Measurements from ENCODE around the gene C1RL.

The C1RL gene

DNA sequence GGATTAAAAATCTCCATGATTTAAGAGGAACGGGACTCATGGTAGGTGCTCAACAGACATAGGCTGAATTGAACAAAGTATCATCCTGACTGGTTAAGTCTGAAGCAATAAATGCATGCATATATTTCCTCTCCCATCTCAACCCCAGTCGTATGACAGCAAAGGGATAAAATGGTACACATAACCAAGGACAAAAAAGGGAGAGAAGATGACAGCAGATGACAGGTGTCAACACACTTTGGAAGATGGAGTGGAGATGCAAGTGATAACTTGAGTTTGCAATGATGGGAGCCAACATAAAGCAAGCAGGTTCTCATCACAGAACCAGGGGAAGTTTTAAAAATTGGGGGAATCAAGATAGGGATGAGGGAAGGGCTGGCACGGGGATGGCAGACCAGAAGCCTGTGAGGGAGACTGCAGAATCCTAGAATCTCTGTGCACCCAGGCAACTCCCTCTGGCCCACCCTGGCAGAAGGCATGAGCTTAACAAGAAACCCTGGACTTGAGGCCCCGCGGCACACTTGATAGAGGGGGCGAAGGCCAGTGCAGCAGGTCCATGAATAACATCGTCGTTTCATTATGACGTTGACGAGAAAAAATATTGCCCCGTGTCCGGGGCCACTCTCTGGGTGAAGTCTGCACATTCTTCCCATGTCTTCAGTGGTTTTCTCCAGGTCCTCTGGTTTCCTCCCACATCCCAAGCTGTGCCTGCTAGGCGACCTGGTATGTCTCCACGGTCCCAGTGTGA is 5.0 kb downstream of the C1RL start:
- peaks cover 4 to 69% (median 42%) of the 10 kb centered on the region in 11 experiments; a peak in 21 of 22 replicates for H3K36me3 ChIP-seq
- no peak overlapping the region for H3K4me2 ChIP-seq
- H3K9ac ChIP-seq, result no peak overlapping the region
- no peak overlapping the region for H3K27ac ChIP-seq
- H4K20me1 ChIP-seq, result peaks cover 0 to 16% (median 0%) of the 10 kb centered on the region in 11 experiments; a peak in 3 of 22 replicates
- H3K4me3 ChIP-seq, result no peak overlapping the region
- peaks cover 8 to 31% (median 18%) of the 10 kb centered on the region in 10 experiments for H3K4me1 ChIP-seq
- TF ChIP-seq Cebpa-rat (IDR thresholded peaks at IDR 0.05), result no peak
- peaks cover 14 to 26% (median 22%) of the 10 kb centered on the region in 11 experiments for H3K9me3 ChIP-seq (replicated peaks in 1 of 11)
- no peaks in the 10 kb centered on the region for H3K27me3 ChIP-seq

DNA sequence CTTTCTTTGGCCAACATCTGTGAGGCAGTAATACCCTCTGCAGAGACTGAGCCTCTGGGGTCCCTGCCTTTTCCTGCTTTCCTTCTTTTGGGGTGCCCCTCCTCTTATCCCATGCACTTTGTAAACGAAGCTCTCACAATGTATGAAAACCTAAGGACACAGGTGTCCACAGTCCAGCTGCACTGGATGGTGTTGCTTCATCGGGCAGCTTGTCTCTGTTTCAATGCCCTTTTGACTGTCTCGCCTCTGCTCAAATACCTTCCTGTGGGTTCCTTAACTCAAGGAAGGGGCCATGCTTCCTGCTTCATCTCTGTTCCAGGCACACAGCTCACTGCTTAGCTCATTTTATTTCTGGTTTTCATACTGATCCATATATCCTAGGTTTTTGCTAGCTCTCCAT is 6.4 kb downstream of the C1RL start:
- H3K9ac ChIP-seq, result no peak overlapping the region
- H3K4me3 ChIP-seq, result no peak overlapping the region
- peaks cover 4 to 76% (median 51%) of the 10 kb centered on the region in 11 experiments; a peak in 21 of 22 replicates for H3K36me3 ChIP-seq
- H3K27ac ChIP-seq, result no peak overlapping the region
- peaks cover 14 to 26% (median 22%) of the 10 kb centered on the region in 11 experiments for H3K9me3 ChIP-seq (replicated peaks in 1 of 11)
- peaks cover 0 to 28% (median 8%) of the 10 kb centered on the region in 10 experiments; a peak in 16 of 20 replicates for H3K4me1 ChIP-seq
- no peak for TF ChIP-seq Cebpa-rat (IDR thresholded peaks at IDR 0.05)
- peak overlapping the region in 2 of 11 experiments; percentile 2 to 4; a peak in 1 of 22 replicates for H3K4me2 ChIP-seq
- peaks cover 0 to 16% (median 0%) of the 10 kb centered on the region in 11 experiments; a peak in 3 of 22 replicates for H4K20me1 ChIP-seq
- H3K27me3 ChIP-seq, result no peaks in the 10 kb centered on the region

DNA sequence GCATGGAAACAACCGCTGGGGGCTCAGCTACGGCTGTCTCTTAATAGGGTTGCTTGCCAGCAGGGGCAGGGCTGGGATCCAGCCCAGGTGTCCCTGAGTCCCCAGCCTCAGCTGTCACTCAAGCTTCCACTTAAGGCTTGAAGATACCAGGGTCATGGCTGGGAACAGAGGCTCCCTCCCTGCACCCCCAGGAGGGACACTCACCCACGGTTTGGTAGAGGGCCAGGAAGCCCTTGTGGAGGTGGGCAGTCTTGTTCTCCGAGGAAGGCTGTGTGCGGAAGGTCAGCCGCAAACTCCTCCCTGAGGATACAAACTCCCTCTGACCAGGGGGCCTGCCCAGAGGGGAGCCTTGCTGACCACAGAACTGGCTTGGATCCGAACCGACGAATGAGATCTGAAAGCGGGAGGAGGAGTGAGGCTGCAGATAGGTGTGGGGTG is 7.3 kb downstream of the C1RL start:
- Histone ChIP-seq H3K4me1 (peaks cover 0 to 19% (median 7%) of the 10 kb centered on the region in 10 experiments; a peak in 10 of 20 replicates), H3K9ac (no peak overlapping the region), H3K9me3 (replicated peaks in 1 of 11) (peaks cover 11 to 20% (median 16%) of the 10 kb centered on the region in 11 experiments), H3K4me2 (no peak overlapping the region), H3K36me3 (peaks cover 4 to 76% (median 45%) of the 10 kb centered on the region in 11 experiments; a peak in 21 of 22 replicates), H3K4me3 (no peak overlapping the region), H3K27ac (no peak overlapping the region), H4K20me1 (peaks cover 0 to 16% (median 0%) of the 10 kb centered on the region in 11 experiments; a peak in 3 of 22 replicates), H3K27me3 (no peaks in the 10 kb centered on the region)
- TF ChIP-seq Cebpa-rat (IDR thresholded peaks at IDR 0.05), result no peak

DNA sequence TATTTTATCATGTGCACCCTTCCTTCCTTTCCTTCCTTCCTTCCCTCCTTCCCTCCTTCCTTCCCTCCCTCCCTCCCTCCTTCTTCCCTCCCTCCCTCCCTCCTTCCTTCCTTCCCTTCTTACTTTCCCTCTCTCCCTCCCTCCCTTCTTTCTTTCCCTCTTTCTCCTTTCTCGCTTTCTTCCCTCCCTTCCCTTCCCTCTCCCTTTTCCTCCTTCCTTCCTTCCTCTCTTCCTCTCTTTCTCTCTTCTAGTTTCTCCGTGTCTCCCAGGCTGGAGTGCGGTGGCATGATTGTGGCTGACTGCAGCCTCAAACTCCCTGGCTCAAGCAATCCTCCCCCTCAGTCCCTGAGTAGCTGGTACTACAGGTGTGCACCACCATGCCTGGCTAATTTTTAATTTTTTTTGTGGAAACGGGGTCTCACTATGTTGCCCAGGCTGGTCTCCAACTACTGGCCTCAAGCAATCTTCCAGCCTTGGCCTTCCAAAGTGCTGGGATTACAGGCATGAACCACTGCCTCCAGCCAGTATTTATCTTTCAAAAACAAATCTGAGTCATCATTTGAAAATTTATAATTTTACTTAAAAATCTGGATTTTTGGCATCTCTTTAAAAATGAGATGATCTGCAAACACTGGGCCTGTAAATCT is 7.8 kb downstream of the C1RL start:
- peaks cover 0 to 19% (median 7%) of the 10 kb centered on the region in 10 experiments; a peak in 10 of 20 replicates for H3K4me1 ChIP-seq
- no peak overlapping the region for H3K4me3 ChIP-seq
- TF ChIP-seq Cebpa-rat (IDR thresholded peaks at IDR 0.05), result no peak
- peaks cover under 1 to 74% (median 40%) of the 10 kb centered on the region in 11 experiments; a peak in 21 of 22 replicates for H3K36me3 ChIP-seq
- H3K4me2 ChIP-seq, result no peak overlapping the region
- H3K9me3 ChIP-seq (replicated peaks in 1 of 11), result peaks cover 5 to 15% (median 11%) of the 10 kb centered on the region in 11 experiments
- H3K9ac ChIP-seq, result no peak overlapping the region
- H3K27me3 ChIP-seq, result no peaks in the 10 kb centered on the region
- H3K27ac ChIP-seq, result no peak overlapping the region
- peaks cover 0 to 16% (median 0%) of the 10 kb centered on the region in 11 experiments; a peak in 3 of 22 replicates for H4K20me1 ChIP-seq

DNA sequence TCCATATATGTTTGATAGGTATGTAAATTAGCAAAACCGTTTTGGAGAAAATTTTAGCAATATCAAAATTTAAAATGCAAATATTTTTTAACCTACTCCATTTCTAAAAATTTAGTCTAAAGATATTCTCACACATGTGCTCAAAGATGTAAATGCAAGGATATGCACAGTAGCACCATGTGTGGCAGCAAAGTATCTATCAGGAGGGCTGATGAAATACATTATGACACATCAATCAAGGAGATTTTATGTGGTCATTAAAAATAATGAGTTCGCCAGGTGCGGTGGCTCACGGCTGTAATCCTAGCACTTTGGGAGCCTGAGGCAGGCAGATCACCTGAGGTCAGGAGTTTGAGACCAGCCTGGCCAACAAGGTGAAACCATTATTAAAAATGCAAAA is 8.8 kb downstream of the C1RL start:
- Histone ChIP-seq H3K9me3 (replicated peaks in 1 of 11) (peaks cover 0 to 5% (median 2%) of the 10 kb centered on the region in 11 experiments; a peak in 11 of 22 replicates), H3K4me3 (no peak overlapping the region), H3K4me1 (peaks cover 0 to 19% (median 7%) of the 10 kb centered on the region in 10 experiments; a peak in 10 of 20 replicates), H4K20me1 (peaks cover 0 to 16% (median 0%) of the 10 kb centered on the region in 11 experiments; a peak in 3 of 22 replicates), H3K27ac (no peak overlapping the region), H3K36me3 (peaks cover 0 to 67% (median 32%) of the 10 kb centered on the region in 11 experiments; a peak in 16 of 22 replicates), H3K9ac (no peak overlapping the region), H3K4me2 (no peak overlapping the region), H3K27me3 (no peaks in the 10 kb centered on the region)
- no peak for TF ChIP-seq Cebpa-rat (IDR thresholded peaks at IDR 0.05)

DNA sequence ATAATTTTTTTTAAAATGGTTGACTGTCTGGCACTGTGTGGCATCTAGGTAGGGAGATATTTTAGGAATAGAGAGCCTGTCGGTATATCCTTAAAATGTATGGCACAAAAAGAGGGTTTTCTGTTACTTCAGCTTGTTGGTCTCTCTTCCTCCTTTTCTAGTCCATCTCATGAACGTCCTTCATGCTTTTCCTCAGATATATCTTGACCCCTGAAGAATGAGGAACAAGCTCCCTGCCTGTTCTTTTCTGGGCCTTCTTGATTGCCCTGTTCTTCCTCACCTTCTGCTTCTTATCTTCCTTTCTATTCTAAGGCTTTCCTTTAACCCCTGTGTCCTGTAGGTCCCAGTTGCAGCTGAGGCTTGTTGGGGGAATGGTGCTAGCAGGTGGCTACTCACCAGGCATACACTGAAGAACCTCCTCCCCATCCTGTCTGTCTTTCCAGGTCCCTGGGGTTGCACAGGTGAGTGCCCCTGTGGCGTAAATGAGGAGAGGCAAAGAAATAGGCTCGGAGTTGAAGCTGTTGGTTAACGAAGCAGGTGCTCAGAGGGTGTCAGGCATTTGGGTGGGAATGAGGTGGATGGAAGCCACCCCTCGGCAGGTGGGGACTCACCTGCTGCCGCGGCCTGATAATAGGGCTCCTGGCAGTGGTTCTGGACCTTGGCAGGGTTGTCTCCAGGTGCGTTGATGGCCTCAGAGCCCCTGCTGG is 9.6 kb downstream of the C1RL start:
- no peak overlapping the region for H3K9ac ChIP-seq

DNA sequence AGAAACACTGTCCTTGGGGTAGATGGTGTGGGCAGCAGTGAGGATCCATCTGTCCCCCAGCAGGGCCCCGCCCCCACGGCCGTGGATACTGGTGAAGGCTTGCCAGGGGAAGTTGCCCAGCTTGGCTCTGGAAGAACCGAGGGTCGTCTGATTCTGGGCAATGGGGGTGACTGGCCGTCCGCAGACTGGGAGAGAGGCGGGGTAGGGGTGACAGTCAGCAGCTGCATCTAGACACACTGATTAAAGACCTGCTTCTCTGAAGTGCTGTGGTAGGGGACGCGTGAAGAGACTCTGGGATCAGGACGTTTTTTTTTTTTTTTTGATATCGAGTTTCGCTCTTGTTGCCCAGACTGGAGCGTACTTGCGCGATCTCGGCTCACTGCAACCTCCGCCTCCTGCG is 12.0 kb downstream of the C1RL start:
- Histone ChIP-seq H3K9me3 (replicated peaks in 1 of 11) (no peaks in the 10 kb centered on the region), H3K36me3 (peaks cover 0 to 34% (median 13%) of the 10 kb centered on the region in 11 experiments; a peak in 15 of 22 replicates), H3K4me3 (no peak overlapping the region), H3K4me2 (no peak overlapping the region), H3K4me1 (peaks cover 4 to 27% (median 5%) of the 10 kb centered on the region in 10 experiments; a peak in 19 of 20 replicates), H4K20me1 (peaks cover 0 to 10% (median 0%) of the 10 kb centered on the region in 11 experiments; a peak in 1 of 22 replicates), H3K9ac (peak overlapping the region in 1 of 11 experiments; percentile 2; a peak in 1 of 22 replicates), H3K27ac (no peak overlapping the region), H3K27me3 (no peaks in the 10 kb centered on the region)
- TF ChIP-seq Cebpa-rat (IDR thresholded peaks at IDR 0.05), result no peak

More for the DNA sequence above, 9.6 kb downstream of the C1RL start:
- peaks cover 0 to 19% (median 7%) of the 10 kb centered on the region in 10 experiments; a peak in 10 of 20 replicates for H3K4me1 ChIP-seq
- peaks cover 0 to 16% (median 0%) of the 10 kb centered on the region in 11 experiments; a peak in 3 of 22 replicates for H4K20me1 ChIP-seq
- no peak for TF ChIP-seq Cebpa-rat (IDR thresholded peaks at IDR 0.05)
- H3K27me3 ChIP-seq, result no peaks in the 10 kb centered on the region
- no peaks in the 10 kb centered on the region for H3K9me3 ChIP-seq (replicated peaks in 1 of 11)
- peaks cover 0 to 59% (median 24%) of the 10 kb centered on the region in 11 experiments; a peak in 16 of 22 replicates for H3K36me3 ChIP-seq
- H3K27ac ChIP-seq, result no peak overlapping the region
- H3K4me3 ChIP-seq, result no peak overlapping the region
- peak overlapping the region in 3 of 11 experiments; percentile 37 to 76 (median 49); a peak in 5 of 22 replicates for H3K4me2 ChIP-seq
